MM.1S (cell line): ENCODE results near the gene AMZ1.
"Not testable (repeated sequence)": the region's sequence is repeated elsewhere in the genome, so short reads cannot be mapped to it uniquely, and the experiment has no call there.

Source experiments
- DNase-seq: peaks from one replicate; pipeline ENCODE4 v3.0.0-alpha.2; 2015
- H2AFZ ChIP-seq: fragments of 300-600 bp; sonication (generic); 2 replicates; pipeline ENCODE4 v1.6.0; 2016; ENCODE audit warnings: antibody characterized with exemption, low read length
- H3F3A ChIP-seq: fragments of 300-600 bp; sonication (generic); 2 replicates; pipeline ENCODE4 v1.6.1; 2016; ENCODE audit warnings: mild to moderate bottlenecking, antibody characterized with exemption, low read length, moderate library complexity, mixed read lengths; ENCODE audit not compliant: insufficient read depth
- H3K27ac ChIP-seq: fragments of 300-600 bp; sonication (generic); 2 replicates; pipeline ENCODE4 v1.5.1; 2016; ENCODE audit warnings: mild to moderate bottlenecking, low read length
- H3K27me3 ChIP-seq: fragments of 300-600 bp; sonication (generic); replicated peaks from 2 replicates; pipeline ENCODE4 v1.6.0; 2016; ENCODE audit warnings: low read length; ENCODE audit not compliant: insufficient read depth
- H3K36me3 ChIP-seq: fragments of 300-600 bp; sonication (generic); replicated peaks from 2 replicates; pipeline ENCODE4 v1.6.1; 2016; ENCODE audit warnings: mild to moderate bottlenecking, low read length, mixed read lengths; ENCODE audit not compliant: insufficient read depth
- H3K4me1 ChIP-seq: fragments of 300-600 bp; sonication (generic); 2 replicates; pipeline ENCODE4 v1.6.1; 2016; ENCODE audit warnings: low read length, mixed read lengths
- H3K4me2 ChIP-seq: fragments of 300-600 bp; sonication (generic); 2 replicates; pipeline ENCODE4 v1.6.0; 2016; ENCODE audit warnings: low read depth, low read length
- H3K4me3 ChIP-seq: fragments of 300-600 bp; sonication (generic); 2 replicates; pipeline ENCODE4 v1.5.1; 2016; ENCODE audit warnings: low read length, mixed read lengths
- H3K79me2 ChIP-seq: fragments of 300-600 bp; sonication (generic); 2 replicates; pipeline ENCODE4 v1.6.1; 2016; ENCODE audit warnings: mixed run types, low read length, mixed read lengths
- H3K9ac ChIP-seq: fragments of 300-600 bp; sonication (generic); 2 replicates; pipeline ENCODE4 v1.6.1; 2016; ENCODE audit warnings: low read length, mixed read lengths
- H3K9me2 ChIP-seq: fragments of 300-600 bp; sonication (generic); replicated peaks from 2 replicates; pipeline ENCODE4 v1.6.1; 2016; ENCODE audit warnings: mild to moderate bottlenecking, low read length, mixed read lengths; ENCODE audit not compliant: insufficient read depth
- H3K9me3 ChIP-seq: fragments of 300-600 bp; sonication (generic); replicated peaks from 2 replicates; pipeline ENCODE4 v1.6.1; 2016; ENCODE audit warnings: mild to moderate bottlenecking, low read length, mixed read lengths; ENCODE audit not compliant: insufficient read depth
- H4K20me1 ChIP-seq: fragments of 300-600 bp; sonication (generic); 2 replicates; pipeline ENCODE4 v1.6.1; 2016; ENCODE audit warnings: mild to moderate bottlenecking, low read length, moderate library complexity, mixed read lengths; ENCODE audit not compliant: insufficient read depth
- EZH2 ChIP-seq: fragments of 300-600 bp; sonication (generic); optimal IDR thresholded peaks from 2 replicates; pipeline ENCODE3; 2017; ENCODE audit warnings: low read depth, mild to moderate bottlenecking, antibody characterized with exemption, low read length, mixed read lengths
- EZH2phosphoT487 ChIP-seq: fragments of 300-600 bp; sonication (generic); IDR thresholded peaks from 2 replicates; pipeline ENCODE4 v1.6.1; 2018; ENCODE audit warnings: antibody characterized with exemption, low read length
- TF ChIP-seq, protein P1 (sequence below): fragments of 300-600 bp; sonication (generic); IDR thresholded peaks from 2 replicates; pipeline ENCODE4 v1.5.1; 2016; ENCODE audit warnings: antibody characterized with exemption, low read length, mixed read lengths

The AMZ1 gene

DNA sequence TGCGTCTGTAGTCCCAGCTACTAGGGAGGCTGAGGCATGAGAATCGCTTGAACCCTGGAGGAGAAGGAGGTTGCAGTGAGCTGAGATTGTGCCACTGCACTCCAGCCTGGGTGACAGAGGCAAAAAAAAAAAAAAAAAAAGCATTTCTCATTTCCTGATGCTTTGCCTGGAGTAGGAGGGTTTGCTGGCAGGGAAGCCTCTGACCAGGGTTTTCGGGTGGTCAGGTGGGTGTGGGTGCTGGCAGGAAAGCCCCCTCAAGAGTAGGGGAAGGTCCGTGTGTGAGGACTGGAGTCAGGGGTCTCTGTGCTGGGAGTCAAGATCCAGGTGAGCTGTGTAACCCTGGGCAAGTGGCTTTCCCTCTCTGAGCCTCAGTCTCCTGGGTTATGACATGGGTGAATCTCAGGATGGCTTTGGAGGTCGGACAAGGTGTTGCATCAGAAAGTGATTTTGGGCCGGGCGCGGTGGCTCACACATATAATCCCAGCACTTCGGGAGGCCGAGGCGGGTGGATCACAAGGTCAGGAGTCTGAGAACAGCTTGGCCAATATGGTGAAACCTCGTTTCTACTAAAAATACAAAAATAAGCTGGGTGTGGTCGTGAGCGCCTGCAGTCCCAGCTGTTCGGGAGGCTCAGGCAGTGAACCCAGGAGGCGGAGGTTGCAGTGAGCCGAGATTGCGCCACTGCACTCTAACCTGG is 3.2 kb downstream of the AMZ1 start:
- H3K79me2 ChIP-seq, result no peaks in the 10 kb centered on the region
- TF ChIP-seq EZH2 (no peak), EZH2phosphoT487 (no peak)
- TF ChIP-seq, protein P1, sequence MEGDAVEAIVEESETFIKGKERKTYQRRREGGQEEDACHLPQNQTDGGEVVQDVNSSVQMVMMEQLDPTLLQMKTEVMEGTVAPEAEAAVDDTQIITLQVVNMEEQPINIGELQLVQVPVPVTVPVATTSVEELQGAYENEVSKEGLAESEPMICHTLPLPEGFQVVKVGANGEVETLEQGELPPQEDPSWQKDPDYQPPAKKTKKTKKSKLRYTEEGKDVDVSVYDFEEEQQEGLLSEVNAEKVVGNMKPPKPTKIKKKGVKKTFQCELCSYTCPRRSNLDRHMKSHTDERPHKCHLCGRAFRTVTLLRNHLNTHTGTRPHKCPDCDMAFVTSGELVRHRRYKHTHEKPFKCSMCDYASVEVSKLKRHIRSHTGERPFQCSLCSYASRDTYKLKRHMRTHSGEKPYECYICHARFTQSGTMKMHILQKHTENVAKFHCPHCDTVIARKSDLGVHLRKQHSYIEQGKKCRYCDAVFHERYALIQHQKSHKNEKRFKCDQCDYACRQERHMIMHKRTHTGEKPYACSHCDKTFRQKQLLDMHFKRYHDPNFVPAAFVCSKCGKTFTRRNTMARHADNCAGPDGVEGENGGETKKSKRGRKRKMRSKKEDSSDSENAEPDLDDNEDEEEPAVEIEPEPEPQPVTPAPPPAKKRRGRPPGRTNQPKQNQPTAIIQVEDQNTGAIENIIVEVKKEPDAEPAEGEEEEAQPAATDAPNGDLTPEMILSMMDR, result no peak
- no peaks in the 10 kb centered on the region for H3K9me3 ChIP-seq
- H3K4me3 ChIP-seq, result no peak overlapping the region
- H3K36me3 ChIP-seq, result no peaks in the 10 kb centered on the region
- H3K27ac ChIP-seq, result no peak overlapping the region
- no peaks in the 10 kb centered on the region for H4K20me1 ChIP-seq
- H2AFZ ChIP-seq, result no peak overlapping the region
- H3K9me2 ChIP-seq, result no peaks in the 10 kb centered on the region
- no peak for DNase-seq
- no peak overlapping the region for H3K4me2 ChIP-seq
- no peak overlapping the region for H3K9ac ChIP-seq
- H3F3A ChIP-seq, result no peaks in the 10 kb centered on the region; the same call in 1 of the 2 replicates
- peaks cover 17% of the 10 kb centered on the region for H3K4me1 ChIP-seq
- H3K27me3 ChIP-seq, result peaks cover 42% of the 10 kb centered on the region

DNA sequence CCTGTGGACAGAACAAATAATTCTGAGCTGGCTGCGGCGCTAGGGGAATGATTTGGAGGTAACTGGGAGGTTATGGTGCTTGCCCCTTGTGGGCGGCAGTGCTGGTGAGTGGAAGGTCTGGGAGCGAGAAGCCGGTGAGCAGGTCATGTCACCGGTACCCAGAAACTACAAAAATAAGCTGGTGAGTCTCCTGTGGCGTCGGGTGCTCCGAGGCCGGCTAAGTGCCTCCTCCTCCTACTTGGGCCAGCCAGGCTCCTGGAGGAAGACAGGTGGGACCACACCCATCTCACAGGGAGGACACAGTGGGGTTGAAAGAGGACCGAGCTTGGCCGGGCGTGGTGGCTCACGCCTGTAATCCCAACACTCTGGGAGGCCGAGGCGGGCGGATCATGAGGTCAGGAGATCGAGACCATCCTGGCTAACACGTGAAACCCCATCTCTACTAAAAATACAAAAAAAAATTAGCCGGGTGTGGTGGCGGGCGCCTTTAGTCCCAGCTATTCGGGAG is 4.0 kb downstream of the AMZ1 start:
- H3F3A ChIP-seq, H3K4me2 ChIP-seq, H3K79me2 ChIP-seq, H3K9me2 ChIP-seq, H3K9ac ChIP-seq, H3K36me3 ChIP-seq, H4K20me1 ChIP-seq, H3K9me3 ChIP-seq, H3K4me3 ChIP-seq, H2AFZ ChIP-seq, DNase-seq, H3K27ac ChIP-seq: not testable (repeated sequence)
- Histone ChIP-seq H3K27me3 (peaks cover 34% of the 10 kb centered on the region), H3K4me1 (peaks cover 17% of the 10 kb centered on the region)

GRCh38 chr7:2692543-2692942 is 4.5 kb downstream of the AMZ1 start:
- Histone ChIP-seq H4K20me1 (no peaks in the 10 kb centered on the region), H3K27me3 (peaks cover 30% of the 10 kb centered on the region), H2AFZ (no peak overlapping the region), H3K27ac (no peak overlapping the region), H3K9ac (no peak overlapping the region), H3F3A (no peaks in the 10 kb centered on the region; the same call in 1 of the 2 replicates), H3K4me1 (peaks cover 17% of the 10 kb centered on the region), H3K4me2 (no peak overlapping the region), H3K4me3 (no peak overlapping the region), H3K36me3 (no peaks in the 10 kb centered on the region), H3K9me3 (no peaks in the 10 kb centered on the region), H3K79me2 (no peaks in the 10 kb centered on the region), H3K9me2 (no peaks in the 10 kb centered on the region)
- DNase-seq, result no peak
- no peak for TF ChIP-seq EZH2phosphoT487
- TF ChIP-seq, protein P1, result no peak

GRCh38 chr7:2693420-2694121 is 5.6 kb downstream of the AMZ1 start:
- H3K9me3 ChIP-seq, H3K4me2 ChIP-seq, DNase-seq: not testable (repeated sequence)

DNA sequence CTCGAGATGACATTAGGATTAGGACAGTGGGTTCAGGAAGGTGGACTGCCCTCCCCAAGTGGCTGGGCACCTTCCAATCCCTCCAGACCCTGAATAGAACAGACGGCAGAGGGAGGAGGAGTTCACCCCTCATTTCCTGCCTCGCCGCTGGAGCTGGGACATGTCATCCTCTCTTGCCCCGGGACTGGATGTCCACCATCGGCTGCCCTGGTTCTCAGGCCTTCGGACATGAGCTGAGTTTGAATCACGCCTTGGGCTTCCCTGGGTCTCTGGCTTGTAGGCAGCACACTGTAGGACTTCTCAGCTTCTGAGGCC is 6.1 kb downstream of the AMZ1 start:
- not testable (repeated sequence) for H2AFZ ChIP-seq, H4K20me1 ChIP-seq, DNase-seq, H3K4me3 ChIP-seq, H3K4me2 ChIP-seq, H3K36me3 ChIP-seq, H3K9me3 ChIP-seq, H3F3A ChIP-seq, H3K9ac ChIP-seq, H3K27ac ChIP-seq, H3K9me2 ChIP-seq, H3K79me2 ChIP-seq
- peaks cover 23% of the 10 kb centered on the region for H3K27me3 ChIP-seq
- H3K4me1 ChIP-seq, result peaks cover 14% of the 10 kb centered on the region

More at GRCh38 chr7:2693420-2694121, 5.6 kb downstream of the AMZ1 start:
- Histone ChIP-seq H3K27me3 (peaks cover 28% of the 10 kb centered on the region), H3K4me1 (peaks cover 15% of the 10 kb centered on the region)
- not testable (repeated sequence) for H4K20me1 ChIP-seq, H3F3A ChIP-seq, H3K79me2 ChIP-seq, H3K4me3 ChIP-seq, H3K9me2 ChIP-seq, H2AFZ ChIP-seq, H3K27ac ChIP-seq, H3K36me3 ChIP-seq, H3K9ac ChIP-seq
